Stimulated activated CD4-positive, alpha-beta T cell treated with anti-CD3 and anti-CD28 coated beads, Interleukin-15, amount 100 ng/mL, for 48 hours (primary cell): ENCODE results near the gene RPE65.
"Not testable (repeated sequence)": the region's sequence is repeated elsewhere in the genome, so short reads cannot be mapped to it uniquely, and the experiment has no call there.

Experiments used
- DNase-seq, 2 donors: peaks; one replicate each; pipeline ENCODE4 v3.0.0-alpha.2; 2020; ENCODE audit warnings: low read depth in 2 of 2

The RPE65 gene

GRCh38 chr1:68453060-68453670 lies 3.4 kb upstream of the RPE65 start:
- no peak for DNase-seq

DNA sequence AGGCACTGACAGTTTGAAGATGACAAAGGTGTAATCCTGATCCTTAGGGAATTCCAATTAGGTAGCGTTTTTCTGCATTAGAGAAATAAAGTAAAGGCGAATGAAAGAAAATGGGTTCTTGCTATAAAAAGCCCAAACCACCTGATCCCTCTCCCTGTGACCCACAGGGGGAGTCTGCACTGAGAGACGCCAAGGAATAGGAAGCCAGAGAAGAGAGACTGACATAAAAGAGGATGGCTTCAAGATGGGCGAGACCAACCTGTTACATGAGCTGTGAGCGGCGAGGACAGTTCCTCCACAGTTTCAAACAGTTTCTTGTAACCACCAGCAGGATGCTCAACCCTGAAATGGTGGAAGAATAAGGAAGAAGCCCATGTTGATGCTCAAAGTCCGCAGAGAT lies 1.4 kb downstream of the RPE65 start:
- DNase-seq, result no peak

- DNase-seq, result no peak
Measured at GRCh38 chr1:68445709-68446108, 4.0 kb downstream of the RPE65 start.

GRCh38 chr1:68442822-68443556 lies 6.8 kb downstream of the RPE65 start:
- no peak for DNase-seq

DNA sequence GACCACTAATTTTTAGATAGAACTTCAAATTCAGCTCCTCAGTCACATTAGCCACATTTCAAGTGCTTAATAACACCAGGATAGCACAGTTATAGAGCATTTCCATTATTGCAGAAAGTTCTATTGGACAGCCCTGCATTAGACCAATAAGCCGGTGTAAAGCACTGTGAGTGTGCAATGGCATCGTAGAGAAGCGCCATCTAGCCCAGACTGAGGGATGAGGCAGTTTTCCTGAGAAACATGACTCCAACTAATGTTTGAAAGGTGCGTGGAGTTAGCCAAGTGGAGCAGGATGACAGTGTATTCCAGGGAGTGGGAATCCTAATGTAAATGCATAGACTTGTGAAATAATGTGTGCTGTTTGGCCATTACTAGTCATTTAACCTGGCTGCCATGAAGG lies 7.7 kb downstream of the RPE65 start:
- DNase-seq, result no peak

- DNase-seq, result no peak
Measured at GRCh38 chr1:68438310-68438709, 11.4 kb downstream of the RPE65 start.

- DNase-seq, result no peak
Measured at GRCh38 chr1:68433395-68433794, 16.4 kb downstream of the RPE65 start.

GRCh38 chr1:68431076-68431475 lies 18.7 kb downstream of the RPE65 start:
- DNase-seq, result no peak

GRCh38 chr1:68429233-68429808 lies 20.4 kb downstream of the RPE65 start:
- no peak for DNase-seq

GRCh38 chr1:68426594-68426993 lies 23.2 kb downstream of the RPE65 start:
- DNase-seq, result no peak

- DNase-seq, result no peak
Measured at GRCh38 chr1:68421350-68421749, 28.4 kb downstream of the RPE65 start.

DNA sequence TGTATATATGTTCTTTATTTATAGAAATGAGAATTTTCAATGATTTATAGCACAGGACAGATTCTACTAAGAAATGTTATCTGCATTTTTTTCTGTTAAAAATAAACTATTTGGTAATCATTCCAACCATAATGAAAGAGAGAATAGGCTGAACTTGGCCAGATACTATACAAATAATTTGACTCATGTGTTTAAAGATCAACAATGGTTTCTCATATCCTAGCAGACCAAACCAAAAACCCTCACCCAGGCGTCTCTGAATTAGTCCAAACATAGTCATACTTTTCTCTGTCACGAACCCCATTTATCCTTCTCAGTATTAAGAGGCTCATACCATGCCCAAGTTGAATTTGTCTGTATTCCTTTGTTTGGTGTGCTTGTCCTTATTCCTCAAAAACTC lies 40.3 kb downstream of the RPE65 start:
- no peak for DNase-seq

DNA sequence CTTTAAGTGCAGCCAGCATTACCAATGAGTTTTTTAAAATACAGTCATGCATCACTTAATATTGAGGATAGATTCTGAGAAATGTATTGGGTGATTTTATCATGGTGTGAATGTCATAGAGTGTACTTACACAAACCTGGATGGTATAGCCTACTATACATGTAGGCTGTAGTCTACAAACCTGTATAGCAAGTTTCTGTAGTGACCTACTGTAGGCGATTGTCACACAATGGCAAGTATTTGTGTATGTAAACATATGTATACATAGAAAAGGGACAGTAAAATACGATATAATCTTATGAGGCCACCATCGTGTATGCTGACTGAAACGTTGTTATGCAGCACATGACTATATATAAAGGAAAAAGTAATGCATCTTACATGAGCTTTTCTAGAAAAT lies 48.2 kb downstream of the RPE65 start:
- DNase-seq, result no peak

GRCh38 chr1:68395575-68395974 lies 54.2 kb downstream of the RPE65 start:
- not testable (repeated sequence) for DNase-seq

- not testable (repeated sequence) for DNase-seq
Measured at GRCh38 chr1:68392474-68392873, 57.3 kb downstream of the RPE65 start.

GRCh38 chr1:68385798-68386524 lies 63.8 kb downstream of the RPE65 start:
- not testable (repeated sequence) for DNase-seq

DNA sequence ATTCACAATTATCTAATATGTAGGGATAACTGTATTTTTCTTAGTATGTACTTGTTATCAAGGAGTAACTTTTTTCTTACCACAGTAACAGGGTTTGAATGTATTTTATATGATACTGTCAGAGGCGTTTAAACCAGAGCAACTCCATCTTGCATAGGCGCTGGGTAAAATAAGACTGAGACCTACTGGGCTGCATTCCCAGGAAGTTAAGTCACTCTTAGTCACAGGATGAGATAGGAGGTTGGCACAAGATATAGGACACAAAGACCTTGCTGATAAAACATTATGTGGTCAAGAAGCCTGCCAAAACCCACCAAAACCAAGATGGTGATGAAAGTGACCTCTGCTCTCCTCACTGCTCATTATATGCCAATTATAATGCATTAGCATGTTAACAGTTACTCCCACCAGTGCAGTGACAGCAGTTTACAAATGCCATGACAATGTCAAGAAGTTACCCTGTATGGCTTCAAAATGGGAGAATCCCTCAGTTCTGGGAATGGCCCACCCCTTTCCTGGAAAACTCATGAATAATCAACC lies 64.8 kb downstream of the RPE65 start:
- DNase-seq, result no peak

- DNase-seq, result no peak
Measured at GRCh38 chr1:68384321-68384813, 65.4 kb downstream of the RPE65 start.

DNA sequence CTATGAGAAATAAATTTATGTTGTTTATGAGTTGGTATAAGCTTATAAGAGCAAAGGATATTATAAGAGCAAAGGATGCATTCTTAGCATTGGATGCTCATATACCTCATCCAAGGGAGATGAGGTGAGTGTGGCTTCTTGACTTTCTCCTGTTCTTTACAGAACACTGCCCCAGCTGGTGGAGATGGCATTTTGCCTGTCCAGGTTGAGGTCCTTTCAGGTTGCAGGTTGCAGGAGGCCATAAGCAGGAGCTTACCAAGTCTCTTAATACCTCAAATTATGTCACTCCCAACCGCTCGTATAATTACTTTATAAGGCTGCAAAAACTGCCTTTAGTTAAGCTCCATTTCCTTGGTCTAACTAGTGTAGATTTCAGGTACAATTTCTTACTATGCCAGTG lies 66.7 kb downstream of the RPE65 start:
- no peak for DNase-seq

DNA sequence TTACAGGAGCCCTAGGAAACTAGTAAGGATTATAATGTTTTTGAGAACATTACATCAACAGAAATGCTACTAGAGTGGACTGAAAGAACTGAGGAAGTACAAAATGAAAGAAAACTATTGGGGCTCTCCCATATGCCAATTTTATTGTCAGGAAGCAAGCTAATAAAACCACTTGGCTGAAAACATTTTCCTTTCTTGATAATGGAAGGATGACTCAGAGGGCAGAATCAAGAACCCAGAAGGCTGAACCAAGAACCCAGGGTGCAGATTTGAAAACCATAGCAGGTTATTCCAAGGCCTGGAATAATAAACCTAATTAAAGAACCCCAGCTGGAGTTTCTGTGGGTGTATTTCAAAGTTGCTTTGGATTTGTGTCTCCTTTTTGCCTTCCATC lies 70.7 kb downstream of the RPE65 start:
- DNase-seq, result no peak
